H9 (cell line): ENCODE measurements around the gene MSI2. TPM values are rescaled to one million over a fixed set of nuclear protein-coding genes. Genes with fewer than 3 reads are reported as not detected.

ENCODE experiments used
- DNase-seq: peaks from one replicate; pipeline ENCODE4 v3.0.0-alpha.2; 2017
- H2AFZ ChIP-seq: one replicate; pipeline ENCODE4 v1.6.1; 2013; ENCODE audit warnings: mild to moderate bottlenecking, low read length, control low read depth, moderate library complexity
- H2AK5ac ChIP-seq: 2 replicates; pipeline ENCODE4 v1.6.1; 2013; ENCODE audit warnings: low read length, control low read depth, mixed read lengths; ENCODE audit not compliant: insufficient read length
- H2BK120ac ChIP-seq: one replicate; pipeline ENCODE4 v1.6.1; 2013; ENCODE audit warnings: low read depth, mild to moderate bottlenecking, low read length, control low read depth, inconsistent platforms; ENCODE audit not compliant: poor library complexity, severe bottlenecking
- H2BK12ac ChIP-seq: 2 replicates; pipeline ENCODE4 v1.6.1; 2013; ENCODE audit warnings: low read length, control low read depth, mixed read lengths, low read depth; ENCODE audit not compliant: insufficient read length
- H2BK15ac ChIP-seq: 2 replicates; pipeline ENCODE4 v1.6.1; 2013; ENCODE audit warnings: low read depth, low read length, control low read depth
- H2BK20ac ChIP-seq: one replicate; pipeline ENCODE4 v1.6.1; 2013; ENCODE audit warnings: low read depth, mild to moderate bottlenecking, low read length, control low read depth, inconsistent platforms; ENCODE audit not compliant: poor library complexity, severe bottlenecking
- H2BK5ac ChIP-seq: 2 replicates; pipeline ENCODE4 v1.6.1; 2013; ENCODE audit warnings: low read length, control low read depth, mixed read lengths; ENCODE audit not compliant: insufficient read length
- H3K14ac ChIP-seq: 2 replicates; pipeline ENCODE4 v1.6.1; 2013; ENCODE audit warnings: low read length, control low read depth; ENCODE audit not compliant: insufficient read depth
- H3K18ac ChIP-seq: 2 replicates; pipeline ENCODE4 v1.6.1; 2013; ENCODE audit warnings: low read depth, mild to moderate bottlenecking, mixed read lengths, low read length, control low read depth; ENCODE audit not compliant: insufficient read length
- H3K23ac ChIP-seq: 2 replicates; pipeline ENCODE4 v1.6.1; 2013; ENCODE audit warnings: low read length, control low read depth, mixed read lengths, low read depth; ENCODE audit not compliant: insufficient read length
- H3K23me2 ChIP-seq: 2 replicates; pipeline ENCODE4 v1.6.1; 2013; ENCODE audit warnings: low read depth, mild to moderate bottlenecking, mixed read lengths, low read length, control low read depth; ENCODE audit not compliant: insufficient read length, poor library complexity, severe bottlenecking
- H3K27ac ChIP-seq: 2 replicates; pipeline ENCODE4 v1.5.1; 2013; ENCODE audit warnings: low read length, control low read depth, mixed read lengths, low read depth; ENCODE audit not compliant: insufficient read length
- H3K27me3 ChIP-seq: 2 replicates; pipeline ENCODE4 v1.6.1; 2013; ENCODE audit warnings: low read length, control low read depth, inconsistent platforms; ENCODE audit not compliant: insufficient read depth
- H3K4ac ChIP-seq: 2 replicates; pipeline ENCODE4 v1.6.1; 2013; ENCODE audit warnings: low read depth, mild to moderate bottlenecking, control low read depth, inconsistent platforms, low read length, moderate library complexity
- H3K4me1 ChIP-seq: 2 replicates; pipeline ENCODE4 v1.6.1; 2013; ENCODE audit warnings: low read length, control low read depth, inconsistent platforms; ENCODE audit not compliant: insufficient read depth
- H3K4me2 ChIP-seq: 2 replicates; pipeline ENCODE4 v1.6.1; 2013; ENCODE audit warnings: low read length, control low read depth, mixed read lengths; ENCODE audit not compliant: insufficient read length, insufficient read depth
- H3K56ac ChIP-seq: 2 replicates; pipeline ENCODE4 v1.6.1; 2013; ENCODE audit warnings: low read depth, mild to moderate bottlenecking, mixed read lengths, low read length, control low read depth; ENCODE audit not compliant: insufficient read length
- H3K79me1 ChIP-seq: 2 replicates; pipeline ENCODE4 v1.6.1; 2013; ENCODE audit warnings: low read depth, mild to moderate bottlenecking, moderate library complexity, low read length, control low read depth, inconsistent platforms; ENCODE audit not compliant: insufficient read depth, poor library complexity, severe bottlenecking
- H3K79me2 ChIP-seq: 2 replicates; pipeline ENCODE4 v1.6.1; 2013; ENCODE audit warnings: low read length, control low read depth, inconsistent platforms; ENCODE audit not compliant: insufficient read depth
- H3K9ac ChIP-seq: 2 replicates; pipeline ENCODE4 v1.6.1; 2013; ENCODE audit warnings: low read length, control low read depth, mixed read lengths; ENCODE audit not compliant: insufficient read length; ENCODE audit errors: extremely low read depth
- H3K9me3 ChIP-seq: one replicate; pipeline ENCODE4 v1.6.1; 2013; ENCODE audit warnings: low read depth, low read length, inconsistent platforms; ENCODE audit not compliant: control insufficient read depth
- H3T11ph ChIP-seq: one replicate; pipeline ENCODE4 v1.6.1; 2013; ENCODE audit warnings: mild to moderate bottlenecking, low read length, control low read depth, inconsistent platforms
- H4K20me1 ChIP-seq: one replicate; pipeline ENCODE4 v1.6.1; 2013; ENCODE audit not compliant: control insufficient read depth, insufficient read length, insufficient read depth
- H4K5ac ChIP-seq: 2 replicates; pipeline ENCODE4 v1.6.1; 2013; ENCODE audit warnings: low read depth, mild to moderate bottlenecking, mixed read lengths, low read length, control low read depth; ENCODE audit not compliant: insufficient read length
- H4K8ac ChIP-seq: replicated peaks from 2 replicates; pipeline ENCODE4 v1.6.1; 2013; ENCODE audit warnings: low read length, control low read depth, mixed read lengths, low read depth; ENCODE audit not compliant: insufficient read length
- H4K91ac ChIP-seq: 2 replicates; pipeline ENCODE4 v1.6.1; 2013; ENCODE audit warnings: low read depth, mild to moderate bottlenecking, moderate library complexity, mixed read lengths, low read length, control low read depth; ENCODE audit not compliant: insufficient read length
- H3K27ac Mint-ChIP-seq, 3 experiments: 2 replicates in 2 of 3; 3 replicates in 1 of 3; pipeline ENCODE4 v1.8.0; 2020 to 2021; ENCODE audit warnings: mixed read lengths in 3 of 3, mild to moderate bottlenecking in 1 of 3, moderate library complexity in 1 of 3
- H3K27me3 Mint-ChIP-seq: 2 replicates; pipeline ENCODE4 v1.8.0; 2021; ENCODE audit warnings: low read depth, mild to moderate bottlenecking, moderate library complexity, mixed read lengths
- H3K36me3 Mint-ChIP-seq, 3 experiments: 2 replicates in 2 of 3; 3 replicates in 1 of 3; pipeline ENCODE4 v1.8.0; 2020 to 2021; ENCODE audit warnings: low read depth in 3 of 3, mixed read lengths in 3 of 3; ENCODE audit not compliant: insufficient read depth in 1 of 3
- H3K4me1 Mint-ChIP-seq, 2 experiments: 2 replicates each; pipeline ENCODE4 v1.8.0; 2020; ENCODE audit warnings: mixed read lengths in 2 of 2
- H3K4me3 Mint-ChIP-seq, 2 experiments: 2 replicates in 1 of 2; 3 replicates in 1 of 2; pipeline ENCODE4 v1.8.0; 2020 to 2021; ENCODE audit warnings: mild to moderate bottlenecking in 2 of 2, mixed read lengths in 2 of 2, moderate library complexity in 1 of 2
- H3K9me3 Mint-ChIP-seq, 2 experiments: 2 replicates in 1 of 2; 3 replicates in 1 of 2; pipeline ENCODE4 v1.8.0; 2020; ENCODE audit warnings: mild to moderate bottlenecking in 2 of 2, mixed read lengths in 2 of 2, moderate library complexity in 1 of 2
- WGBS: extraction: QIAGEN DNeasy Blood & Tissue Kit; methylation state at CpG from one replicate; pipeline ENCODE4 v1.1.7; 2013; ENCODE audit warnings: missing lambda C conversion rate, low lambda C conversion rate, mixed read lengths; ENCODE audit not compliant: insufficient read length; ENCODE audit errors: extremely low coverage; 5-methylcytosine and 5-hydroxymethylcytosine counted together
- total RNA-seq: library from RNA; stranded (reverse); gene quantifications from 2 replicates; pipeline ENCODE4 v1.2.1, GENCODE V29; 2021
- TF ChIP-seq, protein P1 (sequence below): fragments of 200-600 bp; sonication (generic); conservative IDR thresholded peaks from 3 replicates; pipeline ENCODE4 v1.8.0; 2021; ENCODE audit warnings: antibody characterized with exemption, mild to moderate bottlenecking

Gene MSI2
- total RNA-seq, 1 experiment from 2014 or later: 98.5 TPM

DNA sequence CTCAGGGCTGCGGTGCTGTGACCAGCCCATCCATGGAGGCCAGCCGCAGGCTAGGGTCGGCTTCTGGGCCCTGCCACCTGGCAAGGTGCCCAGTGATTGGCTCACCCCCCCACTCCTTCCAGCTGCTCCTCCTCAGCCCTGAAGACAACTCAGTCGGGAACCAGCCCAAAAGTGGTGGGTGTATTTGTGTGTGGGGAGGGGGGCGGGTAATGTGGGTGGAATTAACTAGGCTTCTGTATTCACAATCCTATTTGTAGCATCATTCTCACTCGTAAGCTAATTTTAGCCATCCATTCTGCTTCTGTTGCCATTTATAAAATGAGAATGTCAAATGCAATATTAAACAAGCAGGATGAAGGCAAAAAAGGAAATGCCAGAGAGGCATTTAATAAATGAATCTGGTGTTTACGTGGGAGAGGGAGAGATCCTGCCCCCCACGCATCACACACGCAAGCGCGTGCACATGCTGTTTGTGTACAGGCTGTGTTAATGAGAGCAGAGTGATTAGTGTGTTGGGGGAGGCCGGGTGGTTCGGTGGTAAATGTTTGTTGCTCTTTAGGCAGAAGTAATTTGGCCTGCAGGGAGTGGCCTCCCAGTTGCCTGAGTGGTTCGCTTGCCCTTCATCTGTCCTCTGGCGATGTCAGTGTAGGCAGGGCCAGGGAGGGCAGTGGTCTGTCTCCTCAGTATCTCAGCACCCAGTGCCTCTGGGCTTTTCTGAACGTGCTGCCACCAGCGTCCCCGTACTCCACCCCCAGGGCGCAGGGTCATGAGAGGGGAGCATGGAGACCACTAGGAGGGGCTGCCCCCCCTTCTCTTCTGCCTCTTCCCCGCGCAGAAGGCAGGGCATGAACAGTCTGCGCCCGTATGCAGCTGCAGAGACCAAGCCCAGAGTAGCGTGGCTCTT is 348.7 kb downstream of the MSI2 start:
- H2BK20ac ChIP-seq: no peak overlapping the region
- no CpG with 5 or more reads among the region's 24 CpGs for WGBS
- Mint-ChIP-seq H3K27ac (peak overlapping the region in 2 of 3 experiments; percentile 75 to 79; a peak in 4 of 7 replicates), H3K9me3 (no peaks in the 10 kb centered on the region), H3K4me1 (peaks cover 62 to 63% of the 10 kb centered on the region in 2 experiments), H3K36me3 (peaks cover 0 to 5% (median 3%) of the 10 kb centered on the region in 3 experiments; a peak in 3 of 7 replicates), H3K4me3 (no peak overlapping the region), H3K27me3 (no peaks in the 10 kb centered on the region; the same call in 1 of the 2 replicates)
- H3K27me3 ChIP-seq: no peaks in the 10 kb centered on the region
- H2BK15ac ChIP-seq: no peak overlapping the region
- no peak overlapping the region for H2BK120ac ChIP-seq
- no peak overlapping the region for H3K23ac ChIP-seq
- H3T11ph ChIP-seq: no peak overlapping the region
- no peaks in the 10 kb centered on the region for H3K79me2 ChIP-seq
- DNase-seq: no peak
- H3K14ac ChIP-seq: no peak overlapping the region; the same call in 1 of the 2 replicates
- H4K8ac ChIP-seq: no peak overlapping the region
- H3K4me1 ChIP-seq: peaks cover 3% of the 10 kb centered on the region; the same call in 1 of the 2 replicates
- no peak overlapping the region for H4K5ac ChIP-seq
- no peak overlapping the region for H2AFZ ChIP-seq
- no peaks in the 10 kb centered on the region for H3K79me1 ChIP-seq
- no peak overlapping the region for H2BK12ac ChIP-seq
- no peak overlapping the region for H2BK5ac ChIP-seq
- H3K56ac ChIP-seq: no peak overlapping the region
- H3K23me2 ChIP-seq: no peaks in the 10 kb centered on the region
- no peak overlapping the region for H3K4me2 ChIP-seq
- H4K20me1 ChIP-seq: no peaks in the 10 kb centered on the region
- TF ChIP-seq, protein P1, sequence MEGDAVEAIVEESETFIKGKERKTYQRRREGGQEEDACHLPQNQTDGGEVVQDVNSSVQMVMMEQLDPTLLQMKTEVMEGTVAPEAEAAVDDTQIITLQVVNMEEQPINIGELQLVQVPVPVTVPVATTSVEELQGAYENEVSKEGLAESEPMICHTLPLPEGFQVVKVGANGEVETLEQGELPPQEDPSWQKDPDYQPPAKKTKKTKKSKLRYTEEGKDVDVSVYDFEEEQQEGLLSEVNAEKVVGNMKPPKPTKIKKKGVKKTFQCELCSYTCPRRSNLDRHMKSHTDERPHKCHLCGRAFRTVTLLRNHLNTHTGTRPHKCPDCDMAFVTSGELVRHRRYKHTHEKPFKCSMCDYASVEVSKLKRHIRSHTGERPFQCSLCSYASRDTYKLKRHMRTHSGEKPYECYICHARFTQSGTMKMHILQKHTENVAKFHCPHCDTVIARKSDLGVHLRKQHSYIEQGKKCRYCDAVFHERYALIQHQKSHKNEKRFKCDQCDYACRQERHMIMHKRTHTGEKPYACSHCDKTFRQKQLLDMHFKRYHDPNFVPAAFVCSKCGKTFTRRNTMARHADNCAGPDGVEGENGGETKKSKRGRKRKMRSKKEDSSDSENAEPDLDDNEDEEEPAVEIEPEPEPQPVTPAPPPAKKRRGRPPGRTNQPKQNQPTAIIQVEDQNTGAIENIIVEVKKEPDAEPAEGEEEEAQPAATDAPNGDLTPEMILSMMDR: no peak
- H3K9ac ChIP-seq: no peak overlapping the region
- H4K91ac ChIP-seq: no peak overlapping the region
- no peak overlapping the region for H3K18ac ChIP-seq
- H2AK5ac ChIP-seq: no peak overlapping the region
- no peaks in the 10 kb centered on the region for H3K9me3 ChIP-seq
- no peak overlapping the region for H3K4ac ChIP-seq
- H3K27ac ChIP-seq: no peak overlapping the region
